SIG-M5 treated with dmso at 0.1 percent for 504 hours (cell line): ENCODE measurements around the gene AGRN.
"Not testable (repeated sequence)": the region's sequence is repeated elsewhere in the genome, so short reads cannot be mapped to it uniquely, and the experiment has no call there.

Source experiments
- DNase-seq: peaks from one replicate; lab custom pipeline; 2025; ENCODE audit not compliant: unreplicated experiment; lab: John Stamatoyannopoulos, UW

AGRN gene

DNA sequence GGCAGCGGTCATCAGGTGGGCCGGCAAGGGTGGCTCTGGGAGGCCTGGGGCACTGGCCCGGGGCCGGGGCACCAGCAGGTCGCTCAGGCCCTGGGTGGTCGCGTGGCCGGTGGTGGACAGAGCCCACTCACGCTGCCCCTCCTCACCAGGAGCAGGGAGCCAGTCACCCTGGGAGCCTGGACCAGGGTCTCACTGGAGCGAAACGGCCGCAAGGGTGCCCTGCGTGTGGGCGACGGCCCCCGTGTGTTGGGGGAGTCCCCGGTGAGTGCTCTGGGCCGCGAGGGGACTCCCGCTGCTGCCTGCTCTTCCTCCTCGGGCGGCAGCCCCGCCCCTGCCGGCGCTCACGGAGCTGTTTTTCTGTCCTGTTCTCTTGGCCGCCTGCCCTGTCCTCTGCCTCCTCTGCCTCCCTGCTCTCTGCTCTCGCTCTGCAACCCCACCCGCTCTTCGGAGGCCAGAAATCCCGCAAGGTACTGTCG is 30.7 kb downstream of the AGRN start:
- DNase-seq = no peak

DNA sequence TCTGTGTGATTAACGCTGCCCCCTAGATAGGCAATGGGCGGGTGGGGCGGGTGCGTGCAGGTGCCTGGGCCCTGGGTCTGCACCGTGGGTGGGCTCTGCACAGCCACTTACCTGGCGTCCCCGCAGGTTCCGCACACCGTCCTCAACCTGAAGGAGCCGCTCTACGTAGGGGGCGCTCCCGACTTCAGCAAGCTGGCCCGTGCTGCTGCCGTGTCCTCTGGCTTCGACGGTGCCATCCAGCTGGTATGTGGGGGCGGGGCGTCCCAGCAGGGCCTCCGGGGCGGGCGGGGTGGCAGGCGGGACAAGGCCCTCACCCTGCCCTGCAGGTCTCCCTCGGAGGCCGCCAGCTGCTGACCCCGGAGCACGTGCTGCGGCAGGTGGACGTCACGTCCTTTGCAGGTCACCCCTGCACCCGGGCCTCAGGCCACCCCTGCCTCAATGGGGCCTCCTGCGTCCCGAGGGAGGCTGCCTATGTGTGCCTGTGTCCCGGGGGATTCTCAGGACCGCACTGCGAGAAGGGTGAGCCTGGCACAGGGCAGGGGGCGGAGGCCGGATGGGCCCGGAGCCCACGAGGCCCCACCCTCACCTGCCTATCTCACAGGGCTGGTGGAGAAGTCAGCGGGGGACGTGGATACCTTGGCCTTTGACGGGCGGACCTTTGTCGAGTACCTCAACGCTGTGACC is 31.3 kb downstream of the AGRN start:
- no peak for DNase-seq

DNA sequence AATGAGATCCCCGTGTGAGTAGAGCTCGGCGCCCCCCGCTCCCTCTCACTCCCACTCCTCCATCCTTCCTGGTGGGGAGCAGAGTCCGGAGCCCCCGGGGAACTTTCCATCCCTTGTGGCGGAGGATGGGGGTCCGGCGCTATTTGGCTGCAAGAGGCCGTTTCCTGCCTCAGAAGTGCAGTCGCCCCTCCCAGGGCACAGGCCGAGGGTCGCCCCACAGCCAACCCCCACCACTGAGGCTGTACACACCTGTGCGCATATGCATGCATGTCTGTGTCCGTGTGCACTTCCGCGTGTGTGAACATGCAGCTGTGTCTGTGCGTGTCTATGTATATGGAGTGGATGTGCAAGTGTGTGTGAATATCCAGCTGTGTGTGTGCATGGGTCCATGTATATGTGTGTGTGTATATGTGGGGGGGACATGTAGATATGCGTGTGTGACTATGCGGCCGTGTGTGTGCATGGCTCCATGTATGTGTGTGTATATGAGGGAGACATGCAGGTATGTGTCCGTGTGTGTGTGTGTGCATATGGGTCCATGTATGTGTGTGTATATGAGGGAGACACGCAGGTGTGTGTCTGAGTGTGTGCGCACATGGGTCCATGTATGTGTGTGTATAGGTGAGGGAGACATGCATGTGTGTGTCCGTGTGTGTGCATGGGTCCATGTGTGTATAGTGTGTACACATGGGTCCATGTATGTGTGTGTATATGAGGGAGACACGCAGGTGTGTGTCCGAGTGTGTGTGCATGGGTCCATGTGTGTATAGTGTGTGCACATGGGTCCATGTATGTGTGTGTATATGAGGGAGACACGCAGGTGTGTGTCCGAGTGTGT is 32.3 kb downstream of the AGRN start:
- no peak for DNase-seq

DNA sequence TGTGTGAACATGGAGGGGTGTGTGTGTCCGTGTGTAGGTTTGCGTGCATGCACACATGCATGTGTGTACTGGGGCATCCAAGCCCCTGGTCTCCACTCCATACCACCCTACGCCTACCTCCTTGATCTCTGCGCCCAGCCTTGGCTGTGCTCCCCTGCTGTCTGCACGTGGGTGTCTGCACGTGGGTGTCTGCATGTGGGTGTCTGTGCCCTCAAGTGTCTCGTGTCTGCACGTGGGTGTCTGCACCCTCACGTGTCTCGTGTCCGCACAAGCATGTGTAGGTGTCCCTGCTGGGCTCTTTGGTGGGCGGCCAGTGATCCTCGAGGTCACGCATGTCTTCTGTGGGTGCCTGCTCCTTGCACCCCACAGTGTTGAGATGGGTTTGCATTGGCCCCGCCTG is 33.1 kb downstream of the AGRN start:
- no peak for DNase-seq

DNA sequence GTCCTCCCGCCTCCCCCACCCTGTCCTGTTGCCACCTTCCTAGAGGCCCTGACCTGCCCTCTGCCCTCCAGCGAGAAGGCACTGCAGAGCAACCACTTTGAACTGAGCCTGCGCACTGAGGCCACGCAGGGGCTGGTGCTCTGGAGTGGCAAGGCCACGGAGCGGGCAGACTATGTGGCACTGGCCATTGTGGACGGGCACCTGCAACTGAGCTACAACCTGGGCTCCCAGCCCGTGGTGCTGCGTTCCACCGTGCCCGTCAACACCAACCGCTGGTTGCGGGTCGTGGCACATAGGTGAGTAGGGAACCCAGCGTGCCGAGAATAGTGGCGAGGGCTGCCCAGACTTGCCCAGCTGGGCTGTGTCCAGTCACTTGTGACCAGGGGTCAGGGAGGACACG is 33.8 kb downstream of the AGRN start:
- DNase-seq = no peak

DNA sequence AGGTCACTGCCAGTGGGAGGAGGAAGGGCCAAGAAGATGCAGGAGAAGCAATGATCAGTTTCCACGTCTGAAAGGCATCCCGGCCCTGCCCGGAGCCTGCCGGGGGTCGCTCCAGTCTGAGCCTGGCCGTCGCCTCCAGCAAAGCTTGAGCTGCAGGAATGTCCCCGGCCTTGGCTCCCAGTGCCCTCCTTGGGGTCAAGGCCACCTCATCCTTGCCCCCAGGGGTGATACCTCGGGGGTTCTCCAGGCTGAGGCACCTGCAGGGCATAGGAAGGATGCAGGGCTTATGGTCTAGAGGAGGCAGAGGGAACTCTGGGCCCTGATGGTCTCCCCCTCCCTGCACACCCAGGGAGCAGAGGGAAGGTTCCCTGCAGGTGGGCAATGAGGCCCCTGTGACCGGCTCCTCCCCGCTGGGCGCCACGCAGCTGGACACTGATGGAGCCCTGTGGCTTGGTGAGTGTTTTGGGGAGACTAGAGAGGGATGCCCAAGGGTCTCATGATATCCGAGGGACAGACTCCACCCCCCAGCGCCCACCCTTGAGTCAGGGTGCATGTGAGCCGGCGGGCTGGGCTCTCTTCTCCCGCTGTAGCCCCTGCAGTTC is 34.3 kb downstream of the AGRN start:
- no peak for DNase-seq

DNA sequence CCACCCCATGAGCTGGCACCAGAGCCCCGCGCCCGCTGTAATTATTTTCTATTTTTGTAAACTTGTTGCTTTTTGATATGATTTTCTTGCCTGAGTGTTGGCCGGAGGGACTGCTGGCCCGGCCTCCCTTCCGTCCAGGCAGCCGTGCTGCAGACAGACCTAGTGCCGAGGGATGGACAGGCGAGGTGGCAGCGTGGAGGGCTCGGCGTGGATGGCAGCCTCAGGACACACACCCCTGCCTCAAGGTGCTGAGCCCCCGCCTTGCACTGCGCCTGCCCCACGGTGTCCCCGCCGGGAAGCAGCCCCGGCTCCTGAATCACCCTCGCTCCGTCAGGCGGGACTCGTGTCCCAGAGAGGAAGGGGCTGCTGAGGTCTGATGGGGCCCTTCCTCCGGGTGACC is 35.1 kb downstream of the AGRN start:
- DNase-seq = no peak

DNA sequence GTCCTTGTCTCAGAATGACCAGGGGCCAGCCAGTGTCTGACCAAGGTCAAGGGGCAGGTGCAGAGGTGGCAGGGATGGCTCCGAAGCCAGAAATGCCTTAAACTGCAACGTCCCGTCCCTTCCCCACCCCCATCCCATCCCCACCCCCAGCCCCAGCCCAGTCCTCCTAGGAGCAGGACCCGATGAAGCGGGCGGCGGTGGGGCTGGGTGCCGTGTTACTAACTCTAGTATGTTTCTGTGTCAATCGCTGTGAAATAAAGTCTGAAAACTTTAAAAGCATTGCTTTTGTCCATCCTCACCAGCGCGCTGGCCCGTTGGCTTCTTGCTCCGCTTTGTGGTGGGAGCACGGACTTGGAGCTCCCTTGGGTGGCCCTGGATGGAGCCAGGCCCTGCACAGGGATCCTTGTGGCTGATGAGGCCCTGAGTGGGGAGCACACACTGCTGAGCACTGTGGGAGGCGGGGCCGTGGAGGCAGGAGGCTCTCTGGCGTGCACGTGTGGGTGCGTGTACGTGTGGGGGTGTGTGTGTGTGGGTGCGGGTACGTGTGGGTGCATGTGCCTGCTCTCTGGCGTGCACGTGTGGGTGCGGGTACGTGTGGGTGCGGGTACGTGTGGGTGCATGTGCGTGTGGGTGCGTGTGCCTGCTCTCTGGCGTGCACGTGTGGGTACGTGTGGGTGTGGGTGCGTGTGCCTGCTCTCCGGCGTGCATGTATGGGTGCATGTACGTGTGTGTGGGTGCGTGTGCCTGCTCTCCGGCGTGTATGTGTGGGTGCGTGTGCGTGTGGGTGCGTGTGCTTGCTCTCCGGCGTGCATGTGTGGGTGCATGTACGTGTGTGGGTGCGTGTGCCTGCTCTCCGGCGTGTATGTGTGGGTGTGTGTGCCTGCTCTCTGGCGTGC is 36.2 kb downstream of the AGRN start:
- no peak for DNase-seq

DNA sequence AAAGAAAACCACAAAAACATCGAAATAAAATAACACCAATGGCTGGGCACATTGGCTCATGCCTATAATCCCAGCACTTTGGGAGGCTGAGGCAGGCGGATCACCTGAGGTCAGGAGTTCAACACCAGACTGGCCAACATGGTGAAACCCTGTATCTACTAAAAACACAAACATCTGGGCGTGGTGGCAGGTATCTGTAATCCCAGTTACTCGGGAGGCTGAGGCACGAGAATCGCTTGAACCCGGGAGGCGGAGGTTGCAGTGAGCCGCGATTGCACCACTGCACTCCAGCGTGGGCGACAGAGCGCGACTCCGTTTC is 37.8 kb downstream of the AGRN start:
- not testable (repeated sequence) for DNase-seq

DNA sequence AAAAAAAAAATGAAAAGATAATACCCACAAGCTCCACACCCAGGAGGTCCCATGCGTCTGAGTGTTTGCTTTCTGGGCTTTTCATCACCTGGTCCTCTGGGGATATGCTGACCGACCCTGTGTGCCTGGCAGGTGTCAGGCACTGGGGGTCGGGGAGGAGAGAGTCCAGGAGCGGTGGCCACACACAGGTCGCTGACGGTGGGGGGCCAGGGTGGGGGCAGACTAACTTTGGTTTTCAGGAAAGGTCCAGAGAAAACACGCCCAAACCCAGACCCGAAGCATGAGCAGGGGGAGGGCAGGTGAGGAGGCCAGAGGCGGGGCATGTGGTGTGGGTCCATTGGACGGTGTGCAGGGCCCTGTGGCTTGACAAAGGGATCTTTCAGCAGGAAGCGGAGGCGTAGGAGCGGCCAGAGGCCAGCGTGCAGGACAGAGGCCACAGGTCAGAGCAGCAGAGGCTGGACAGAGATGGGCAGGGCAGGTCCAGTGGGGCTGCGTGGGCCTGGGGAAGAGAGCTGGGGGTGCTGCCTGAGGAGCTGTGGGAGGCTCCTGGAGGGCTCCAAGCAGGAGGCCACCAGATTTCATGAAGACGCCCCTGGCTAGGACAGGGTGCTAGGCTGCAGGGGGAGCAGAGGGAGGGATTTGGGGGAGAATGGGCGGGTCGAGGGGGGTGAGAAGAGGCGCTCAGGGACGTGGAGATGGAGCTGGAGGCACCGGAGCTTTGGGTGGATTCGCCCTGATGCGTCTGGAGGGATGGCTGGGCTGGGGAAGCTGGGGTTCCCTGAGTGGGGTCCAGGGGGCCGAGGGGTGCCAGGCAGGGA is 38.4 kb downstream of the AGRN start:
- DNase-seq = no peak

DNA sequence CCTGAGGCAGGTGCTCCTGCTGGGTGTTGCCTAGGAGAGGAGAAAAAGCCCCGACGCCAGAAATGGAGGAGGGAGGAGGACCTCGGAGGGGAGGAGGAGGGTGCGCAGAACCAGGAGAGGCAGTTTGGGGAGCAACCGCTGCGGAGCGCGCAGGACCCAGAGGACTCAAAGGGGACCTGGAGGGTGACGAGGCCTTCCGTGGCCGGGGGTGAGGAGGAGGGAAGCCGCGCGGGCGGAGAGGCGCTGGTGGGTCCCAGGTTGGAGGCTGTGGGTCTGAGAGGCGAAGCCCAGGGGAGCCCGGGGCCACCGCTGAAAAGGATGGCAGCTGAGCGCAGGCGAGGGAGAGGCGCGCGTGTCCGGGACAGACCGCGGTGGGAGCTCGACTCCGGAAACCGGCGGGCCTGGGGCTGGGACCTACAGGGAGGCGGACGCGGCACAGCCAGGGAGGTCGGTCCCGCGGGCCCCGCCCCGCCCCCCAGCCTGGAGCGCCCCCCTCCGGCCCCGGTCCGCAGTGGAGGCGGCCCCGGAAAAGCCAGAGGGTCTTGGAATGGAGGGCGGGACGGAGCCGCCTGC is 39.1 kb downstream of the AGRN start:
- no peak for DNase-seq

DNA sequence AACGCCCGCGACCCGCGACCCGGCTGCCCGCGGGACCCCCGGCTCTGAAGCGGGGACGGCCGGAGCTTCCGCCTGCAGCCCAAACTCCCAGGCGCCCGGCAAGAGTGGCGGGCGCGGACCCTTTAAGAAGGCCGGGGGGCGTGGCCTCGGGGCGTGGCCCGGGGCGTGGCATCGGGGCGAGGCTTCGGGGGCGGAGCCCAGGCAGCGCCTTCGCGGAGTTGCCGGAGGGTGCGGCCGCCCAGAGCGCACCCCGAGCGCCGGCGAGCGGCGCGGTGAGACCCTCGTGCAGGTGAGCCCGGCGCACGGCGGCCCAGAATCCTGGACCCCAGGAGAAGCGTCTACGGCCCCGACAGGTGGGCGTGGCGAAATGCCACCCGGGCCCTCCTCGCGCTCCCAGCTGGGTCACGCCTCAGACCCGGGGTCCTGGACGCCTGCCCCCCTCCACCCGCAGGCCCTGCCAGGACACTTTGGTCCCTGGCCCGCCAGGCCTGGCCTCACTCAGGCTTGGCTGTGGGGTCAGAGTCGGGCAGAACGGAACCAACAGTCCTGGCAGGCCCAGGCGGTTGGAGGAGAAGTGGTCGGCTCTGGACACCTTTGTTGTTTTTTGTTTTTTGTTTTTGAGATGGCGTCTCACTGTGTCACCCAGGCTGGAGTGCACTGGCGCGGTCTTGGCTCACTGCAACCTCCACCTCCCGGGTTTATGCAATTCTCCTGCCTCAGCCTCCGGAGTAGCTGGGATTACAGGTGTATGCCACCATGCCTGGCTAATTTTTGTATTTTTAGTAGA is 39.8 kb downstream of the AGRN start:
- peak; percentile 70 for DNase-seq

DNA sequence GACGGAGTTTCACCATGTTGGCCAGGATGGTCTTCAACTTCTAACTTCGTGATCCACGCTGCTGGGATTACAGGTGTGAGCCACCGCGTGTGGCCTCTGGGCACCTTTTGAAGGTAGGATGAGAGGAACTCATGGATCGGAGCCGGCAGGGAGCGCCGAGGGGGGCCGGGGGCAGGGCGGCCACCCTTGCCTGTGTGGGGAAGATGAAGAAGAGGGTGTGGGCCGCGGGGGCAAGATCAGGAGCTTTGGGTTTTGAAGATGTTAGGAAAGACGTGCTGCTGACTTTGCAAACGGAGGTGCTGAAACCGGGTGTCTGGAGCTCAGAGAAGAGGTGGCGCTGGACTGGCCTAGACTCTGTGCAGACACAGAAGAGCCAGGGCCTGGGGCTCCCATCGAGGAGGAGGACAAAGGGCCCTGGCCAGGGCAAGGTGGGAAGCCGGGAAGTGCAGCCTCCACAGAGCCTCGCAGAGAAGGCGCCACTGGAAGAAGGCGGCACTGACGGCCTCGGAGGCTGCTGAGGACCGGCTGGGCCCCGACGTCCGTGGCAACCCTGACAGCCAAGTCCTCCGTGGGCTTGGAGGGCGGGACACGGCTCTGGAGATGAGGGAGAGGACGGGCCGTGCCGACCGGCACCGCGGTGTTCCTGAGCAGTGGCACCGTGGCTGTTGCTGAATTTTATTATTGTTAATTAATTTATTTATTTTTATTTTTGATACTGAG is 40.5 kb downstream of the AGRN start:
- DNase-seq = no peak

DNA sequence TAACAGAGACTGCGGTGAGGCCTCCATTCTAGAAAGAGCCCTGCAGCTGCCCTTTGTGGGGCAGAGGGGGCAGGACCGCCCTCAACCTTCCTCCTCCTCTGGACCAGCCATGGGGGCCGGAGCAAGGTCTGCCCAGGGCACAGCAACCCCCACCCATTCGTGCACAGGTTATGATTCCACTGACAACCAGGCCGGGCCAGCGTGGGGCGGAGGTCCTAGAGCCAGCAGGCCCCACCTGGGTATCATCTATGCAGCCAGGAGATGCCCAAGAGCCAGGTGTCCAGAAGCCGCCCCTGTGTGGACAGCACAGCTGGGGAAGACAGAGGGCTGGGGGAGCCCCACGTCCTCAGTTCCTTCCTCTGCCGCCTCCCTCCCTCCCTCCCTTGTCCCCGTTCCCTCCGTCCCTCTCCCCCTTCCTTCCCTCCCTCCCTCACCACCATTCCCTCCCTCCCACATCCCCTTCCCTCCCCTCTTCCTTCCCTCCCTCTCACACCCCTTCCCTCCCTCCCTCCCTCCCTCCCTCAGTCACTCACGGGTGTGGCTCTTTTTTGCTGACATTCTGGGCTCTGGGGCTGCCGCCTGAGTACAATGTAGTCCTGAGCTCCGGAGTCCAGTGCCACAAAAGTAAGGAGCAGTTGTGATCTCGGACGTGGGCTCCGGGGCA is 41.9 kb downstream of the AGRN start:
- no peak for DNase-seq

DNA sequence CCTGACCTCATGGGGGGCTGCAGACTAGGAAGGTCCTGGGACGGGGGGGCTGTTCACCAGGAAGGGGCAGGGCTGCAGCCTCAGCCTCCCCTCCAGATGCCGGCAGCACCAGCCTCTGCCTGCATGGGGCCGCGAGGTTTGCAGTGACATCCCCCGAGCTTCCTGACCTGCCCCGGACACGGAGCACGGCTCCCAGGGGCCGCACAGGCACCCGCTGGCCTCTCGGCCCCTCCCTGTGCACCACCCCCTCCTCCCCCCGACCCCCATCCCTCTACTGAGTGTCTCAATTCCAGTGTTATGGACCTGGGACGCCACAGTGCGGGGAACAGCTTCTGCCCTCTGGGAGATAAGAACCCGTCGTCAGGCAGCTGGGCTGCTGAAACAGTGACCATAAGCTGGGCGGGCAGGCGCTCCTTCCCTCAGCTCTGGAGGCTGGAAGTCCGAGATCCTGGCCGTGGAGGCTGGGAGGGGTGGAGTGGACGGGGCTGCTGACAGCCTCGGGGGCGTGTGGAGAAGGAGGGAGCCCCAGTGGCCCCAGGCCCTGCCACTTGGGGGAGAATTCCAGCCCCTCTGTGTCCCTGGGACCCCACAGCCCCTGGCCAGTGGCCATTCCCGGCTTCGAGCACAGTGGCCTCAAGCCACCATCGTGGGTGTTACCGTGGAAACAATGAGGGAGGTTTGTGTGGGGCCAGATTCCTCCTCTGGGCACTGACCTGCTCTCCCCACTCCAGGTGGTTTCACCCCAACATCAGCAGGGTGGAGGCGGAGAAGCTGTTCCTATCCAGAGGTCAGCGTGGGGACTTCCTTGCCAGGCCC is 42.6 kb downstream of the AGRN start:
- DNase-seq = no peak

DNA sequence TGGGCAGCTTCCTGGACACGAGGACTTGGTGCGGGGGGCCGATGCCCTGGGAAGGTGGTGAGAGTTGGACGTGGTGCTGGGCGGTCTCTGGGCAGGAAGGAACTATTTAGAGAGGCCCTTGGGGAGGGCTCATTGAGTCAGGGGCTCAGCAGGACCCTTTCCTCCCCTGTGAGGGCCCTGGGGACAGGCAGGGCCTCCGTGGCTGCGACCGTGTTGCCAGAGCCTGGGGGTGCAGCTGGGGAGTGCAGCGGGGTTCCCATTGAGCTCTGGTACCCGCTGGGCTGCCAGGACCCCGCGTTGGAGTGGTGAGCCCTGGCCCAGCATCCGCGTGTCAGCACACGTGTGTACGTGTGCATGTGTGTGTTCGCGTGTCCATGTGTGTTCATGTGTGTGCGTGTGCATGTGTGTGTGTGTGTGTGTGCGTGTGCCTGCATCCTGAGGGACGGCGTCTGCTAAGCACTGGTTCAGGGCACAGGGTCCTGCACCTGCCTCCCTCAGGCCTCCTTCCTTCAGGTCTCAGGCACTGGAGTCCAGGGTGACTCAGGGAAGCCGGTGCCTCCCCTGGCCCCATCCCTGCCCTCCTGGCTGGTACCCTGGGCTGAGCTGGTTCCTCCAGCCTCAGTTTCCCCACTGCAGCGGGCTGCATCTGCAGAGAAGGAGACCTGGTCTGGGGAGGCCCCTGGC is 43.5 kb downstream of the AGRN start:
- no peak for DNase-seq
